Parathyroid adenoma (tissue), 2 donors: Measurements from ENCODE around the gene PTRH2.

Experiments used
- H2AFZ ChIP-seq: fragments of 300-600 bp; sonication (generic); one replicate; pipeline ENCODE4 v1.7.0; 2017; ENCODE audit warnings: antibody characterized with exemption, mild to moderate bottlenecking
- H3K27ac ChIP-seq: fragments of 300-600 bp; sonication (generic); one replicate; pipeline ENCODE4 v1.7.0; 2017
- H3K27me3 ChIP-seq: fragments of 300-600 bp; sonication (generic); one replicate; pipeline ENCODE4 v1.7.0; 2017; ENCODE audit warnings: low read length; ENCODE audit not compliant: control insufficient read depth, insufficient read depth
- H3K36me3 ChIP-seq: fragments of 300-600 bp; sonication (generic); one replicate; pipeline ENCODE4 v1.7.0; 2017; ENCODE audit warnings: low read length; ENCODE audit not compliant: control insufficient read depth, insufficient read depth
- H3K4me1 ChIP-seq: fragments of 300-600 bp; sonication (generic); one replicate; pipeline ENCODE4 v1.7.0; 2017; ENCODE audit warnings: control low read depth
- H3K4me2 ChIP-seq: fragments of 300-600 bp; sonication (generic); one replicate; pipeline ENCODE4 v1.7.0; 2017; ENCODE audit warnings: low read length
- H3K4me3 ChIP-seq: fragments of 300-600 bp; sonication (generic); one replicate; pipeline ENCODE4 v1.7.0; 2017; ENCODE audit warnings: low read depth, low read length
- H3K79me2 ChIP-seq: fragments of 300-600 bp; sonication (generic); one replicate; pipeline ENCODE4 v1.7.0; 2017; ENCODE audit warnings: control low read depth
- H3K9ac ChIP-seq: fragments of 300-600 bp; sonication (generic); one replicate; pipeline ENCODE4 v1.7.0; 2017; ENCODE audit warnings: mild to moderate bottlenecking
- H3K9me3 ChIP-seq: fragments of 300-600 bp; sonication (generic); one replicate; pipeline ENCODE4 v1.7.0; 2017; ENCODE audit warnings: low read length; ENCODE audit not compliant: control insufficient read depth
- CTCF ChIP-seq: fragments of 300-600 bp; sonication (generic); IDR thresholded peaks from one replicate; pipeline ENCODE4 v1.7.0; 2017; ENCODE audit warnings: antibody characterized with exemption, mild to moderate bottlenecking
- donor health status: primary hyperparathyroidism.

PTRH2 gene

GRCh38 chr17:59752922-59753321, 45.7 kb upstream of the PTRH2 start:
- H3K27me3 ChIP-seq = no peaks in the 10 kb centered on the region
- TF ChIP-seq CTCF = no peak
- H2AFZ ChIP-seq = no peak overlapping the region
- no peaks in the 10 kb centered on the region for H3K36me3 ChIP-seq
- H3K9ac ChIP-seq = no peak overlapping the region
- no peak overlapping the region for H3K27ac ChIP-seq
- no peaks in the 10 kb centered on the region for H3K79me2 ChIP-seq
- H3K4me1 ChIP-seq = no peaks in the 10 kb centered on the region
- H3K4me3 ChIP-seq = no peak overlapping the region
- no peaks in the 10 kb centered on the region for H3K9me3 ChIP-seq
- H3K4me2 ChIP-seq = no peak overlapping the region

- H3K4me3 ChIP-seq = no peak overlapping the region
- no peak for TF ChIP-seq CTCF
- H3K27ac ChIP-seq = no peak overlapping the region
- no peaks in the 10 kb centered on the region for H3K79me2 ChIP-seq
- no peaks in the 10 kb centered on the region for H3K27me3 ChIP-seq
- no peak overlapping the region for H3K9ac ChIP-seq
- H3K4me1 ChIP-seq = no peaks in the 10 kb centered on the region
- H2AFZ ChIP-seq = no peak overlapping the region
- H3K4me2 ChIP-seq = no peak overlapping the region
- no peaks in the 10 kb centered on the region for H3K9me3 ChIP-seq
- no peaks in the 10 kb centered on the region for H3K36me3 ChIP-seq
These were observed 45.2 kb upstream of the PTRH2 start for GRCh38 chr17:59752446-59752845.

- no peak for TF ChIP-seq CTCF
- H3K27ac ChIP-seq = no peak overlapping the region
These were observed 44.8 kb upstream of the PTRH2 start for GRCh38 chr17:59751955-59752413.

GRCh38 chr17:59748591-59748990, 41.4 kb upstream of the PTRH2 start:
- H3K4me3 ChIP-seq = no peak overlapping the region
- H3K79me2 ChIP-seq = no peaks in the 10 kb centered on the region
- no peak overlapping the region for H3K9ac ChIP-seq
- H2AFZ ChIP-seq = no peak overlapping the region
- no peak overlapping the region for H3K27ac ChIP-seq
- H3K9me3 ChIP-seq = no peaks in the 10 kb centered on the region
- H3K4me2 ChIP-seq = no peak overlapping the region
- no peaks in the 10 kb centered on the region for H3K36me3 ChIP-seq
- no peak for TF ChIP-seq CTCF
- no peaks in the 10 kb centered on the region for H3K27me3 ChIP-seq
- H3K4me1 ChIP-seq = no peaks in the 10 kb centered on the region

More at GRCh38 chr17:59751955-59752413, 44.8 kb upstream of the PTRH2 start:
- Histone ChIP-seq H2AFZ (no peak overlapping the region), H3K9ac (no peak overlapping the region), H3K4me3 (no peak overlapping the region), H3K36me3 (no peaks in the 10 kb centered on the region), H3K27me3 (no peaks in the 10 kb centered on the region), H3K79me2 (no peaks in the 10 kb centered on the region), H3K4me2 (no peak overlapping the region), H3K4me1 (no peaks in the 10 kb centered on the region), H3K9me3 (no peaks in the 10 kb centered on the region)

GRCh38 chr17:59746849-59747445, 39.7 kb upstream of the PTRH2 start:
- Histone ChIP-seq H3K36me3 (no peaks in the 10 kb centered on the region), H3K27me3 (no peaks in the 10 kb centered on the region), H3K9ac (no peak overlapping the region), H3K4me2 (no peak overlapping the region), H3K27ac (no peak overlapping the region), H3K9me3 (no peaks in the 10 kb centered on the region), H3K79me2 (no peaks in the 10 kb centered on the region), H3K4me3 (no peak overlapping the region), H3K4me1 (no peaks in the 10 kb centered on the region), H2AFZ (no peak overlapping the region)
- TF ChIP-seq CTCF = peak; percentile 74
